ENCODE results near the gene DOCK7.
A peak's percentile ranks its signal among the peaks of the same experiment; 100 is the strongest.
"Not testable (repeated sequence)": the region's sequence is repeated elsewhere in the genome, so short reads cannot be mapped to it uniquely, and the experiment has no call there.

Gene DOCK7

GRCh38 chr1:62726011-62726442, 37.8 kb upstream of the DOCK7 start:
- H3K27ac ChIP-seq: no peak overlapping the region
- no peak overlapping the region for H3K4me3 ChIP-seq
- no peak for TF ChIP-seq CTCF (IDR thresholded peaks at IDR 0.05)
- DNase-seq (ENCODE audit: low spot score): no peak

GRCh38 chr1:62725255-62725654, 37.1 kb upstream of the DOCK7 start:
- Histone ChIP-seq H3K27ac (no peak overlapping the region), H3K4me3 (peak overlapping the region; percentile 20)
- DNase-seq (ENCODE audit: low spot score): no peak
- no peak for TF ChIP-seq CTCF (IDR thresholded peaks at IDR 0.05)

- Histone ChIP-seq H3K4me3 (no peak overlapping the region), H3K27ac (no peak overlapping the region)
- no peak for TF ChIP-seq CTCF (IDR thresholded peaks at IDR 0.05)
- DNase-seq (ENCODE audit: low spot score): no peak
Measured at GRCh38 chr1:62724430-62724829, 36.2 kb upstream of the DOCK7 start.

GRCh38 chr1:62723883-62724282, 35.7 kb upstream of the DOCK7 start:
- Histone ChIP-seq H3K4me3 (no peak overlapping the region), H3K27ac (no peak overlapping the region)
- DNase-seq (ENCODE audit: low spot score): no peak
- no peak for TF ChIP-seq CTCF (IDR thresholded peaks at IDR 0.05)

GRCh38 chr1:62722796-62723195, 34.6 kb upstream of the DOCK7 start:
- Histone ChIP-seq H3K27ac (no peak overlapping the region), H3K4me3 (no peak overlapping the region)
- no peak for TF ChIP-seq CTCF (IDR thresholded peaks at IDR 0.05)
- no peak for DNase-seq (ENCODE audit: low spot score)

- no peak overlapping the region for H3K4me3 ChIP-seq
- no peak overlapping the region for H3K27ac ChIP-seq
- TF ChIP-seq CTCF (IDR thresholded peaks at IDR 0.05): no peak
- DNase-seq (ENCODE audit: low spot score): no peak
Measured at GRCh38 chr1:62720946-62721554, 32.9 kb upstream of the DOCK7 start.

- not testable (repeated sequence) for H3K27ac ChIP-seq; DNase-seq (ENCODE audit: low spot score); H3K4me3 ChIP-seq
Measured at GRCh38 chr1:62718400-62718799, 30.2 kb upstream of the DOCK7 start.
